ENCODE results near the gene SEMA4B.

SEMA4B gene

GRCh38 chr15:90207252-90207651 lies 6.1 kb downstream of the SEMA4B start:
- TF ChIP-seq CTCF (IDR thresholded peaks at IDR 0.05; ENCODE audit: borderline replicate concordance, control extremely low read depth, extremely low read depth, insufficient read depth, missing control alignments): no peak
- DNase-seq (ENCODE audit: low spot score): no peak
- in situ Hi-C loops (cut with MboI; ENCODE audit: low sequenced_read_pairs, unreplicated experiment): no loop called here

- no peak for TF ChIP-seq CTCF (IDR thresholded peaks at IDR 0.05; ENCODE audit: borderline replicate concordance, control extremely low read depth, extremely low read depth, insufficient read depth, missing control alignments)
- in situ Hi-C loops (cut with MboI; ENCODE audit: low sequenced_read_pairs, unreplicated experiment): no loop called here
- no peak for DNase-seq (ENCODE audit: low spot score)
Observed at GRCh38 chr15:90208356-90208755, 7.2 kb downstream of the SEMA4B start.

GRCh38 chr15:90209591-90209990 lies 8.5 kb downstream of the SEMA4B start:
- peak; percentile 81 for DNase-seq (ENCODE audit: low spot score)
- no peak for TF ChIP-seq CTCF (IDR thresholded peaks at IDR 0.05; ENCODE audit: borderline replicate concordance, control extremely low read depth, extremely low read depth, insufficient read depth, missing control alignments)
- in situ Hi-C loops (cut with MboI; ENCODE audit: low sequenced_read_pairs, unreplicated experiment): no loop called here

- TF ChIP-seq CTCF (IDR thresholded peaks at IDR 0.05; ENCODE audit: borderline replicate concordance, control extremely low read depth, extremely low read depth, insufficient read depth, missing control alignments): no peak
- in situ Hi-C loops (cut with MboI; ENCODE audit: low sequenced_read_pairs, unreplicated experiment): no loop called here
- no peak for DNase-seq (ENCODE audit: low spot score)
Observed at GRCh38 chr15:90210593-90210992, 9.5 kb downstream of the SEMA4B start.

- TF ChIP-seq CTCF (IDR thresholded peaks at IDR 0.05; ENCODE audit: borderline replicate concordance, control extremely low read depth, extremely low read depth, insufficient read depth, missing control alignments): no peak
- in situ Hi-C loops (cut with MboI; ENCODE audit: low sequenced_read_pairs, unreplicated experiment): no loop called here
- DNase-seq (ENCODE audit: low spot score): no peak
Observed at GRCh38 chr15:90211009-90211408, 9.9 kb downstream of the SEMA4B start.

DNA sequence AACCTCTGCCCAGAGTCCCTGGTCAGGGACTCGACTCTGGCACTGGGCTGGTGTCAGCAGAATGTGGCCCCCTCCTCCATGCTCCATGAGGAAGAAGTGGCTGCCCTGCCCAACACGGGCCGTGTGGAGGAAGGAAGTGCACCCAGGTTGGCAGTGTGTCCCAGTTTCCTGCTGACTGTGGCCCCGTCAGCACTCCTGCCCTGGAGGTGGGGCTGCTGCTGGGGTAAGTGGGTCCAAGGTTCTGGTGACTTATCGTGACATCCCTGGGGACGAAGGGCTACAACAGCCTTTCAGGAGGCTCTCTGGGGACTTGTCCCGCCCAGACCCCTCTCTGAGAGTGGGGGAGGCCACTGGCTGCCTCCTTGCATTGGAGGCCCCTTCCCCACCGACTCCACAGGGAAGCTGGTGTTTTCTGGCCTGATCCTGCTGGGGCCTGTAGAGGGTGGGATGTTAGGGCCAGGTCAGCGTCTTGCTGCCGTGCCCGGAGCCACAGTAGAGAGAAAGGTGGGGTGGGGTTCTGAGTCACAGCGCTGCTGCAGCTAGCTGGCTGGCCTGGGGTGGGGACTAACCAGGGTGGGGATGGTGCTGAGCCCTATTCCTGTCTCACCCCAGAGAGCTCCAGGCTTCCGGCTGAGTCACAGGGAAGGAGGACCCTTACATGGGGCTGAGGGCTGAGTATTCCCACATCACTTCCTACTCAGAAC lies 10.5 kb downstream of the SEMA4B start:
- TF ChIP-seq CTCF (IDR thresholded peaks at IDR 0.05; ENCODE audit: borderline replicate concordance, control extremely low read depth, extremely low read depth, insufficient read depth, missing control alignments): no peak
- DNase-seq (ENCODE audit: low spot score): no peak
- in situ Hi-C loops (cut with MboI; ENCODE audit: low sequenced_read_pairs, unreplicated experiment): no loop called here
